Stimulated activated CD4-positive, alpha-beta T cell treated with anti-CD3 and anti-CD28 coated beads, Interleukin-2, amount 100 ng/mL, for 24 hours (primary cell): ENCODE results near the gene CDH23.
A peak's percentile ranks its signal among the peaks of the same experiment; 100 is the strongest.

ENCODE experiments used
- DNase-seq, 2 donors: peaks; one replicate each; pipeline ENCODE4 v3.0.0-alpha.2; 2020

Gene CDH23

DNA sequence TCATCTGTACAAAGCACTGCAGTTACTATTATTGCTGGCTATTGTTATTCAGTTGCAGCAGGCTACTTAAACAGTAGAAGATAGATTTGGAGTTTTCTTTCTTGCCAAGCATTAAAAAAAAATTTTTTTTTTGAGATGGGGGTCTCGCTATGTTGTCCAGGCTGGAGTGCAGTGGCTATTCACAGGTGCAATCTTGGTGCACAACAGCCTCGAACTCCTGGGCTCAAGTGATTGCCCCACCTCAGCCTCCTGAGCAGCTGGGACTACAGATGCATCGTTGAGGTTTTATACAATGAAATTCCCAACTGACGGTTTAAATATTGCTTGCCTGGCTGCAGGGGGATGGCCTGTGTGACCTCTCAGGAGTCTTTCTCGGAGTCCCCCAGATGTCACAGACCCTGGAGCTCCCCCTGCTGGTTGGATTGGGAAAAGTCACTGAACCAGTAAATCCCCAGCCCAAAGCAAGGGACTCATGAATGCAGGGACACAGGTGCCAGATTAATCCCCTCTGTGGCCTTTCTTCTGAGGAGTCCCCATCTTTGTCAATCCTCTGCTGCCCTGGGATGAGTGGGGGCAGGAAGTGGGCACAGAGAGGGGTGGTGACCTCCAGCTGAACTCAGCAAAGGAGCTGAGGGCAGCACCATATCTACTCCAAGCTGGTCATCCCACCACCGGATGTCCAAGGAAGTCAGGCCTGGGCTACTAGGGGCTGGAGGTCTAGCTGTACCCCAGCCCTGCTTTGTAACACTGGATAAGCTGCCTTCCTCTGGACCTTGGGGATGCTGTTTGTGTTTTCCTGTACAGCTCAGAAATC, 173.3 kb downstream of the CDH23 start:
- DNase-seq, result peak; percentile 86 to 89

DNA sequence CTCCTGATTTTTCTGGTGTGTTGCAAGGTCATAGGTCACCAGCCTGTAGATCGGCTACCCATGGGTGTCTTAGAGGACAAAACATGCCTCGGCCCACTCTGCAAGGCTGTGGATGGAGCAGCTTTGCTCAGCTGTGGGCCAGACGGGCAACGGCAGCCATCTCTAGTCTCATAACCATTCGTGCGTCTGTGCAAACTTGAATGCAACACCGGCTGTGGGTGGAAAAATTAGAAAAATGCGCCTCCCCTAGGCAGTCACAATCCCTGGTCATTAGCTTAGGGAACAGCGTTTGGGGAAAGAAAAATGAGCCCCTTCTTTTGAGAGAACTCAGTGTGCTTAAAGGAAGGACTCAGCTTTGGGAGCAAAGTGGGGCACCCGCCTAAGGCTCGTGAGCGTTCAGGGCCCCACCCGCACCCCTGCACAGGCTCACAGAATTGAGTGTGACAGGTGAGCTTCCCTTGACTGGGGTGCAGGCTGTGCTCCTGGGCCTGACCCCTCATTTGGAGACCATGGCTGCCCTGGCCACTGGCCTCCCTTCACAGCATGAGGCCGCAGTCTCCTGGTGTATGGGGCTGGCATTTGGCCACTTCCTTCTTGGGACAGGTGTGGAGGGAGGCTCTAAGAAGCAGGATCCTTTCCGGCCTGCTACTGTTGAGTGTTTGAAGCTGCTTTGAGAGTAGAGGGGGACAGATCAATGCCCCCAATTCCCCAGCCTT, 174.9 kb downstream of the CDH23 start:
- no peak for DNase-seq

DNA sequence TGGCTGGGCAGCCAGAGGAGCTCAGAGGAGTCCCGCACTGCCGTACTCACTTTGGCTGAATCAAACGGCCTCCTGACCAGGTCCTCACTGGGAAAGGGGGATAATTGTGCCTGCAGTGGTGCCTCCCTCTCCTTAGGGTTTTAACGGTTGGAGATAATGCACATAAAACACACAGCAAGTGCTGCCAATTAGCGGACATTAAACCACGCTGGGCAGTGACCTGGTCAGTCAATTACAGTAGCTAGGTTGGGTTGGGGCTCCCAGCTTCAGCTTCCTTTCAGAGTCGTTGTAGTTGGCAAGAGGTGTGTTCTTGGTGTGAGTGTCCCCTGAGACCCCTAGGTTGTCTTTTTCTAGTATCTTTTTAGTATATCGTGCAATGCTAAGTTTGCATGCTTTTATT, 176.2 kb downstream of the CDH23 start:
- DNase-seq, result no peak

DNA sequence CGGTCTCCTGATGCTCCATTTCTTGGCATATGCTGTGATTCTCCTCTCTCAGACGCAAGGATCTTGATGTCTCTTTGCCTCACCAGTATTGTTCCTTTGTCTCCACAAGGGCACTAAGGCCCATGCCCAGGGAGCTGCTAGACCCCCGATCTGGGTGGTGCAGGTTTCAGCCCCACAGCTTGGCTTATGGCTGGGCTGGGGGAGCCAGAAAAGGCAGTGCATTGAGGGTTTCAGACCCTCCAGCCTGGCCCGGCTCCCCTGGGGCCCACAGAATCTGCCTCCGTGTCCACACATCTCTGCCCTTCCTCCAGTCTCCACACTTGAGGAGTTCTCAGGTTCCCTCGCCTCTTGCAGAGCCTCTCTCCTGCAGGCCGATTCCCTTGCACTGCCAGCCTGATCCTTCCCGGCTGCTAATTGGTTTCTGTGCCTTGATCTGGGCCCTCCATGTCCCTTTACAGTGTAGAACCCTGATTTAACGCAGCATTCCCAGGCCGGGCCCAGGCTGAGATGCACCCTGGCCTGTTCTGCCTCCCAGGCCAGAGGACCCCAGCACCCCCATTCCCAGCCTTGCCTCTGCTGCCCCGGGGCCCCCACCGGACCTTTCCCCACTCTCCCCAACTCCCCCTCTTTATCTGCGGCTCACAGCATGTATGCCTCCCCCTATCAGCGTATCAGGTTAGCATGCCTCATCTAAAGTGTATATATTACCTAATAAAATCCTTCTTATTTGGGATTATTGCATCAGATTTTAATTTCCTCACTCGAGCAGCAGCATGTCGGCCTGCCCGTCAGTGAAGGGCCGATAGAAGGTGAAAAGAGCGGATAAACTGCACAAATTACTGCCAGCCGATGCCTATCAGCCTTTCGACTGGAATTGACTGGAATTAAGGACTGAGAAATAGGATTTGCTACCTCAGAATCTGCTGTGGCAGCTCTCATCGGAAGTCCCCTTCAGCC, 177.1 kb downstream of the CDH23 start:
- no peak for DNase-seq

DNA sequence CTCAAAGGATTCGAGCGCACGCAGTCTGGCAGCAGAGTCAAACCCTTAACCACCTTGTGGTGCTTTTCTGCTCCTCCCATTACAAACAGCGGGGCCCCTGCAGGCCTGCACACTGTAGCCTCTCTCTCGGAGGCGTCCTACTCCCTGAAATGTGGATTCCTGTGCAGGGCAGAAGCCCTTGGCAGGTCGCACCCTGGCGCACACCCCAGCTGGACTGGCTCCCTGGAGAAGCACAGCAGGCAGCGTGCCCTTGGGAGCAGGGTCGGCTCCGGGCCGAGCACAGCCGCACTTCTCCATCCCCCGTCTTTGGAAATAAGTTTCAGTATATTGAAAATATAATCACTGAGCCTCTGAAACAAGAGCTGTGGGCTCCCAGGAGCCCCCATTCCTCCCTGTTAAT, 178.7 kb downstream of the CDH23 start:
- no peak for DNase-seq

DNA sequence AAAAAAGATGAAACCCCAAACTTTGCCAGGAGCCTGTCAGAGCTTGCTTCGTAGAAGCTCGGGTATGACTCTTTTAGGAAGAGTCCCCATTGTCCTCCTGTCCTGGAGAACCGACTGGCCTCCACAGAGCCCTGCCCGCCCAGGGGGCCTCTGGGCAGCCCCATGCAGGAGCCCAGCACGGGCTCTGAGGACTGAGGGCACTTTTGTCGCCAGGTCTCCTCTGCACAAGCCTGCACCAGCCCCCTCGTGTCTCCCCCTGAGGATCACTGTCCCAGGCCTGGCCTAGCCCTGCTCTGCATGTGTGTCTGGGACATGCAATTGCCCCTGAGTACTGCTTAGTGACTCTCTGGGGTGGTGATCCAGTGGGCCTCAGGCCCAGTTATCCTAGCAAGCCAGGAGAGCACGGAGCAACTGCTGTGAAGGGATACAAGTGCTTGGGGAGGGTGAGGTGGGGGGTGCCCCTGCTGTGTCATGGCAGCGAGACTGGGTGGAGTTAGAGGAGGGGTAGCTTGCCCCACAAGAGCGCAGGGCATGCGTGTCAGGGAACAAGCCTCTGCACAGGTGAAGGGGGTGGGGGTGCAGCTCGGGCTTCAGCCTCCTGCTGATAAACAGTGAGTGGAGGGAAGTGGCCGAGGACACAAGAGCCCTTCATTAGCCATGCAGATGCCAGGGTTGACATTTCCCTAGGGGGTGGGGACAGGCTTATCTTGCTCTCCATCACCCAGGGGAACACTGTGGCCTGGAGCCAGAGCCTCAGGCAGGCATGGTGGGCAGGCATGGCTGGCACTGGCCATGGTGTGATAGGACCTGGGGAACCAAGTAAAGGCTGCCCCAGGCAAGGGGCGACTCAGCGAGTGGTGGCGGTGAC, 179.4 kb downstream of the CDH23 start:
- no peak for DNase-seq

DNA sequence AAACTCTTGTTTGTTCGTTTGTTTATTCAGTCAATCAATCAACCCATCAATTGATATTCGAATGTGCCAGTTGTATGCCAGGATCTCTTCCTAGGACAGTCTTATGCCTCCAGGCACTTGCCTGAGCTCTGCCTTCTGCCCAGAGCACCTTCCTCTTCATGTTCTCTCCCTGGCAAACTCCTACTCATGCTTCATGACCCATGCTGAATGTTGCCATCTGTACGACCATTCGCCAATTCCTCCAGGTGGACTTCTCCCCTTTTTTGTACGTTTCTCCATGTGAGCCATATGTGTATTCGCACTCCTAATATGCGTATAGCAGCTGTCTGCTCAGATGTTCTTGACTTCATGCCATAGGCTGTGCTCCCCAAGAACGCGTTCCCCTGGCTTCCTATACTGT, 180.1 kb downstream of the CDH23 start:
- no peak for DNase-seq

DNA sequence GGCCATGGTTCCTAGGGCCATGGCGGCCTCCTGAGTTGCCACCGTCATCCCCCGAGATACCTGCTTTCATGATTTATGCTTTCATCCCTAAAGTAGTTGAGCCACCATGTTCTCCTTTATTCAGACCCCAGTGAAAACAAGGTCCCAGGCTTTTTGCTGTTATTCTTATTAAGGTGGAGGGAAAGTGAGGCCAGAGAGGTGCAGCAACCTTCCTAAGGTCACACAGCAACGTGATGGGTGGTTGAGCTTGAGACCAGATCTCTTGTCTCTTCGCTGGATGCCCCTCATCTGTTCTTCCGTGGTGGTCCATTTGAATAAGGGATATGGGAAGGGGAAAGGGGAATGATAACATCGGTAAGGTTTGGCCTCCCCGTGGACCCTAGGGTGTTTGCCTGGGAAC, 180.6 kb downstream of the CDH23 start:
- DNase-seq, result no peak

DNA sequence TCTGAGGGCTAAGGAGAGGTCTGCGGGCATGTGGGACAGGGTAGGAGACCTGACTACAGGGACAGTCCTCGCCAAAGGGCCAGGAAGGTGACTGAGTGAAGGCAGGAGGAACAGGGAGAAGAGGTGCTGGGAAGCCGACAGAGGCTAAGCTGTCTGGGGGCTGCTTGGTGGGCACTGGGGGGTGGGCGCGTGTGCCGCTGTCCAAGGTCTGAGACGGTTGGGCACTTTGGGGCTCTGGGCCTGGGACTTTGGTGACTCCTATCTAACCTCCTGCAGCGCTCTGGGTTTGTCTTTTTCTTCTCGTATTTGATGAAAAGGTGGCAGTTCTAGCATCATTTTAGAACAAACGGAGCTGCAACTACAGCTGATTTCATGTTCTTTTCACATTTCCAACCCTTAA, 181.3 kb downstream of the CDH23 start:
- no peak for DNase-seq

DNA sequence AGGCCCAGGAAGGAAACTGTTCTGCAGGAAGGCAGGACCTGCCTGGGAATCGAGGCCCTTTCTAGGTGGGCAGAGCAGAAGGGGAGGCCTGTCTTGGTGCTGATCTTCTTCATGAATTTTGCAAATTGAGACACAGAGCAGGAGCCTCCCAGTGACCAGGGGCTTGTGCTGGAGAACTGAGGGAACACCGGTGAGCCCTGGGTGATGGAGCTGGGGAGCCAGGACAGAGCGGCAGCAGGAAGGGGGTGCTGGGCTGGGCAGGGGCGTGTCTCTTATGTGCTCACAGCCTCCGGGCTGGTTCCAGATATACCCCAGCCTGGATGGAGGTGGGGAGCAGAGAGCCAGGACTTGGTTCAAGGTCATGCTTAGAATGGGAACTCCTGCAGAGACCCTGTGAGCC, 182.9 kb downstream of the CDH23 start:
- DNase-seq, result no peak

DNA sequence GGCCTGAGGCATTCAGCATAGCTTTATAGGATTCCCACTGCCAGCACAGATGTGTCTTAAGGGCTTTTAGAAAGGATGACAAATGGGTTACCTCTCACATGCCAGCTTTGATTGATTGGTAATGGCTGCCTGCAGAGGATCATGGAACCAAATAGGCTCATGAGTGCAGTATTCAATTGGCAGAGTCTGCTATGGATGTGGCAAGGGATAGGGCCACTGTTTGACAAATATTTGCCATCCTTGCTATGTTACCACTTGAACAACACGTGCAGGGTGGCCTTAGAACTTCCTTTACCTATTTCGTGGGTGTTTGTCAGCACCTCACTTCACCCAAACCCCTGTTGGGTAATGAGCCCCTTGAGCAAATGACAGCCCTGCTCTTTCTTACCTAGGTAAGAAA, 183.7 kb downstream of the CDH23 start:
- no peak for DNase-seq

DNA sequence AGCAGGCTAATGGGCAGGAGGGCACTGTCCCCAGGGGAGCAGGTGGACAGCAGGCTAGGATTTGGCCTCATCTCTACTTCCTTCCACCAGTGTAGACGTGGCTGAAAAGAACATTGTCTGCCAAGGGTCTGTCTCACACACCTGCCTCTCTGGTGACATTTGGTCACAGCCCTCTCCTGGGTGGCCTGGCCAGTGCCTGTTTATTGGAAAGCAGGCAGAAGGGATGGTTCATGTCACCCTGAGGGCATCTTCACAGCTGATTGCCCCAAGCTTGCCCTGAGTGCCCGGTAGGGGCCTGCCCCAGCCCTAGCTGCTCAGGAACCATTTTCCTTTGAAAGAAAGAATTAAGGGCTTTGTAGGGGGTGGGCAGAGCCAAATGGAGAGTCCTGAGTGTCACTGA, 184.2 kb downstream of the CDH23 start:
- no peak for DNase-seq

DNA sequence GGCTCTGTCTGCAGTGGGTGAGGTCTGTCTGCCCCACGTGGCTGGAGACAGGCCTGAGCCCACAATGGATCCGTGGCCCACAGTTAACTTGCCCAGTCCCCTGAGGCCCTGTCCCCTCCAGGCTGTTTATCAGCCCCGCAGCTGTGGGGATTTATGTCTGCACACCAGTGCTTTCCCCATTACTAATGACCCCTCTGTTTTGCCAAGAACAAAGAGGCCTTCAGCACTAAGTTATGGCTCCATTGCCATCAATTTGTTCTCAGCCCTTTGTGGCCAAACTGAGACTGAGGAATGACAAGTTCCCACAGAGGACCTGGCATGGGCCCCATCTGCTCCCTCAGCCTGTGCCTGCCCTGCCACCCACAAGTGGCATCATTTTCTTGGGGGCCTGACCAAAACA, 184.7 kb downstream of the CDH23 start:
- DNase-seq, result no peak

DNA sequence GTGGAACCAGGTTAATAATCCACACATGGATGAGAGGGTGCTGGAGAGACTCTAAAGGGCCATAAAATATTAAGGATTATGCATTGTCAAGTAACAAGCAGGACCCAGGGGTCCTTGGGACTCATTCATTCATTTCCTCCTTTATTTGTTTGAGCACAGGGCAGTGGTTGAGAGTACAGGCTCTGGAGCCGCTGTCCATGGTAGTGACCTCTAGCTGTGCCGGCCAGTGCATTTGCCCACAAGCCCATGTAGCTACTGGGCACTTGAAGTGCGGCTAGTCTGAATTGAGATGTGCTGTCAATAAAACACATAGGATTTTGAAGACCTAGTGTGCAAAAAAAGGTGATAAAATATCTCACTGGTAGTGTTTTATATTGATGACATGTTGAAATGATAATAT, 185.3 kb downstream of the CDH23 start:
- no peak for DNase-seq

DNA sequence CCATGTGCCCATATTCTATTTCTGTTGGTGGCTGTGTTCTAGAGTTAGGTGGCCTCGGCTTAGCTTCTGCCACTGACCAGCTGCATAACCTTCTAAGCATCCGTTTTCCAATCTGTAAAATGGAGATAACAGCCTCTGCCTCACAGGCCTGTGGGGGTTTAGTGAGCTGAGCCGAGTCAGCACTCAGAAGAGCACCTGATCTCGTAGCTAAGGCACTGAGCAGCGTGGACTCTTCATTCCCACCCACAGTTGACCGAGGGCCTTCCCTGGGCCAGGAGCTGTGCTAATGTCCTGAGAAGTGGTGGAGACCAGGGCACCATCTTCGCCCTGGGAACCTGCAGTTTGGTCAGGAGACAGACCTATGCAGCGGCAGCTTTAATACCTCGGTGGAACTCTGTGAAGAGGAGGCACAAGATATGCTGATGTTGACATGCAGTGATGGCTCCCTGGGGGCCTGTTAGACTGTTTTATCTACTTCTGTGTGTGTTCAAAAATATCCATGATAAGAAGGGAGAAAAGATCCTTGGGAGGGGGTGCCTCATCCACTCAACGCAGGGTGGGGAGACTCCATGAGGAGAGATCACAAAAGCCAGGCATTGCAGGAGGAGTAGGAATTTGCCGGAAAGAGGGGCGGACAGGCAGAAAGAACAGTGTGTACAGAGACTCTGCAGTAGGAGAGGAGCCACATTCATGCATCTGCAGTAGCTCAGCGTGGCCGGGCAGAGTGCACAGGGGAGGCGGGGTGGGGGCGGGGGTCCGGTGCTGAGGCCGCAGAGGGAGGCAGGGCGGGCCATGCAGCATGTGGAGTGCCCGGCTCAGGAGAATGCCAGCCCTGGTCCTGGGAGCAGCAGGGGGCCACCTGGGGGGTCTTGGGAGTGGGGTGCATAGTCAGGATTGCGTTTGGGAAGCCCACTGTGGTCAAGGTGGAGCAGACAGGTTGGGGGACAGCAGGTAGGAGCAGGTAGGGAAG, 186.1 kb downstream of the CDH23 start:
- no peak for DNase-seq

DNA sequence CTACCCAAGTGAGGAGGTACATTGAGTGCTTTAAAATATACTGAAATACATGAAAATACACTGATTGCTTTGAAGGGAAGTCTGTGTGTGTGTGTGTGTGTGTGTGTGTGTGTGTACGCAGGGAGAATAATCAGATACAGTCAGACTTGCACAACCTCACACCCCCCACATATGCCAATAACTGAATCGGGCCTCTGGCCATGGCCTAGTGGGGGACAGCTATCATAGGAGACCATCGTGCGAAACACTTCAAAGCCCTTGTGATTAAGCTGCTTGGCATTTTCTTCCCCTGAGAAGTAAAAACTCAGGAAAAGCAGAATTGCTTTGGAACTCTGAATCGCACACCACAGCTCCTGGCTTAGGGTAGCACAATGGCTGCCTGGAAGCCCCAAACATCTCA, 187.7 kb downstream of the CDH23 start:
- DNase-seq, result no peak

DNA sequence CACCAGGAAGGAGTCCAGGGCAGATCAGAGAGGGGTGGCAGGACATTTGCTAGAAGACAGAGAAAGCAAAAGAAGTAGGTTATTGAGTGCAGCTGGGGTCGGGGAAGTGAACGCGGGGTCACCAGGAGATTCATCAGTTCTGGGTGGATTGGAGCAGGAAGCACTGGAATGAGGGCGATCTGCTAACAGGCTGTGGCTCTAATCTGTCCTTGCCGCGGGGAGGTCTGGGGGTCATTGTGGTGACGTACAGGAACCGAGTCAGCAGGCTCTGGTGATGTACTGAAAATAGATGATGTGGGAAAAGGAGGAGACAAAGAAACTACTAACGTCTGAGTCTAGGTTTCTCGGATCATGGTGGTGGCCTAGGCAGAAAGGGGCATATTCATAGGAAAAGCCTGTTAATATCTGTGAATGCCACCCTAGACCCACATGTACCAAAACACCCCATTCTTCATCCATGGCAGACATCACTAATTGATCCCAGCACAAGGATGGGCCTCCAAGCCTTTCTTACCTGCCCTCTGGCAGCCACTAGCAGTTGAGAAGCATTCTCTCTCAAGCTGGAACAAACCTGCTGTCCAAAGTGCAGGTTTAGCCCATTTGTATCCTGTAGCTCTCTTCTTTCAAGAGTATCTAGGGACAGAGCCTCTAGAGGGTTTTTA, 188.3 kb downstream of the CDH23 start:
- no peak for DNase-seq

DNA sequence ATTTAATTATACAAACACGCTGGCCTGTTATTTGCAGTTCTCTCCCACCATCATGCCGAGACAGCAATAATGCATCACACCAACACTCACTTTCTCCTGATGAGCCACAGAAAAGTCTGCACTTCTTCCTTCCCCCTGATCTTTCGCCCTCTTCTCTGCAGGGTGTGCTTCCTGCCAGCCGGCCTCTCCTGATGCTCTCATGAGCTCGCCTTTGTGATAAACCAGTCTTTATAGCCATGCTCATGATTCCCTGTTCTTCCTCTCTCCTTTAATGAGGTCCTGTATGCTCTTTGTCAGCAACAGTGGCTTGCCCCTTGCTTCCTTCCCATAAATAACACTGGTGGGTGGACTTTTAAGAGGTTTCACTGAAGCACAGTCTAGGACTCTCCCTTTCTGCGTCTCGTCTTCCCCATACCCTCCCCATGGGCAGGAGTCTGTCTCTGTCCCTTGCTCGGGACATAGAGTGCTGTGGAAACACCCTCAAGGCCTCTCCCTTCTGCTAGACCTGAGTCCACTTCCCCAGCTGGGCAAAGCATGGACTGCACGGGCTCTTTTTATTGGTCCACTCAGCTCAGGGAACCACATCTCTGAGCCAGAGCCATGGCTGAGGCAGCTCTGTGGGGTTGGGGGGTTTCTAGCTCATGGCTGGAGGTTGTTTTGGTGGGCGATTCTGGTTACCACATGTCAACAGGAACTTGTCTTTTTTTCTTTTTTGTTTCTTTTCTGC, 189.0 kb downstream of the CDH23 start:
- no peak for DNase-seq

DNA sequence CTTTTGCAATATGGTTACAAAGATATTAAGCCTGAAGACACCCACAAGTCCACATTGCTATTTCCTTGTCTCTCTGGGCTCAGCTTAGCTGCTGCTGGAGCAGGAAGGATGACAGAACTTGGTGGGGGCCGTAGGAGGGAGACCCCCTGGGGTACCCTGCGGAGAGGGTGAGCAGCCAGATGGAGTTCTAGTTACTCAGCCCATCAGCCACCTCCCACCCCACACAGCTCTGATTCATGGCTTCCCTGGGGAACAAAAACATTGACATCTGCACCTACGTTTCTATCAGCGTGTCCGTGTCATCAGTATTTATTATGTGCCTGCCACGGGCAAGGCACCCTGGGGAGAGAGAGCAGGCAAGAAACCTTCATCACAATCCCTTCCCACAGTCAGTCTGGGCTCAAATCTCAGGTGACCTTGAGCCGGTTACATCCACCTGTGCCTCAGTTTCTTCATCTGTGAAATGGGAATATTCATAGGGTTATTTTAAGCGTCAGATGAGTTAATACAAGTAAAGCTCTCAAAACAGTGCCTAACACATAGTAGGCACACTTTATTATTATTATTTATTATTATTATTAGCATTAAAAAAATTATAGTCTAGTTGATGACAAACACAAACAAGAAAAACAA, 191.3 kb downstream of the CDH23 start:
- DNase-seq, result no peak
